Muscle of leg (tissue), 11 donors: ENCODE data around the gene PXN. TPM values are rescaled to one million over a fixed set of nuclear protein-coding genes. Genes with fewer than 3 reads are reported as not detected.

ENCODE experiments used
- DNase-seq: peaks from one replicate; pipeline ENCODE4 v3.0.0; 2013
- H3K27ac ChIP-seq: one replicate; pipeline ENCODE4 v1.5.1; 2013; ENCODE audit warnings: mild to moderate bottlenecking, low read length, control low read depth
- H3K27me3 ChIP-seq: one replicate; pipeline ENCODE4 v1.6.1; 2013; ENCODE audit warnings: low read length; ENCODE audit not compliant: control insufficient read depth, insufficient read depth
- H3K36me3 ChIP-seq: one replicate; pipeline ENCODE4 v1.6.1; 2013; ENCODE audit warnings: low read length; ENCODE audit not compliant: control insufficient read depth, insufficient read depth
- H3K4me1 ChIP-seq: one replicate; pipeline ENCODE4 v1.6.1; 2013; ENCODE audit warnings: low read length; ENCODE audit not compliant: control insufficient read depth, insufficient read depth
- H3K4me3 ChIP-seq: one replicate; pipeline ENCODE4 v1.5.1; 2013; ENCODE audit warnings: low read length, control low read depth
- H3K9me3 ChIP-seq: replicated peaks from 2 replicates; pipeline ENCODE4 v1.6.1; 2013; ENCODE audit warnings: low read depth, low read length; ENCODE audit not compliant: control insufficient read depth
- WGBS: methylation state at CpG from one replicate; pipeline ENCODE4 v1.1.5; 2013; ENCODE audit warnings: missing lambda C conversion rate; ENCODE audit not compliant: insufficient coverage; 5-methylcytosine and 5-hydroxymethylcytosine counted together
- polyA plus RNA-seq, 8 donors: library from polyadenylated mRNA; unstranded; fragments of 120-200 nt; gene quantifications; one replicate each; pipeline versions ENCODE4 v1.2.1 to v1.2.3, GENCODE V29; 2013; ENCODE audit warnings: inconsistent platforms in 1 of 8, low replicate concordance in 1 of 8; ENCODE audit not compliant: insufficient read length in 8 of 8, insufficient read depth in 1 of 8
- total RNA-seq: library from RNA; stranded (reverse); fragments of 120-200 nt; gene quantifications from one replicate; pipeline ENCODE4 v1.2.4, GENCODE V29; 2013

The PXN gene
- total and polyA plus RNA-seq, 9 donors = 33.2 to 170 (median 121) TPM

DNA sequence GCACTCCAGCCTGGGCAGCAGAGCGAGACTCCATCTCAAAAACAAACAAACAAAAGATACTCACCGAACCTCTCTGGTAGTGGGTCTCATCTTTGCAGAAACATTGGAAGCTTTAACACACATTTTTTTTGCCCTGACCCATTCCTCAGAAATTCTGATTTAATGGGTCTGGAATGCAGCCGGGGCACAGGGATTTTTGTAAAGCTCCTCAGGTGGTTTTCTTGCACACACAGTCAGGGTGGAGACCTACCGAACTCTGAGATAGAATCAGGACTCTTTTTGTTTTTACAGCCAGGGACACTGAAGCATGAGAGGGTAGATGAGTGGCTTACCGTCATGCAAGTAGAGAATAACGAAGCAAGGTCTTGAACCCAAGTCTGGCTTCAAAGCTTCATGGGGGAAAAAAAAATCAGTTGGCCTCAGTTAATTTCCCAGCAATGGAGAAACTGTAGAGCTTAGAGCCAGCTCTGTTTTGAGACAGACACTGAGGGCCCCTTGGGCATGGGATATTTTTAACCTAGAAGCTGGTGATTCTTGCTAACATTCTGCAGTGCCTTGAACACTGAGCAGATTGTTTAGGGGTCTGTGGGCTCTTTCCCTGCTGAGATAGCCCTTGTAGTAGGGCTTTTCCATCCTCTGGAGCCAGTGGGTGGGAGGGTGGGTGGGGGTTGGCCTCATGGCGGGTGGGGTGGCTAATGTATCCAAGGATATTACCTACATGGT, 21.4 kb upstream of the PXN start:
- 50% methylated on average over 4 of the region's 7 CpGs for WGBS
- Histone ChIP-seq H3K9me3 (no peaks in the 10 kb centered on the region), H3K4me3 (no peak overlapping the region), H3K4me1 (peaks cover 11% of the 10 kb centered on the region), H3K27me3 (no peaks in the 10 kb centered on the region), H3K27ac (no peak overlapping the region), H3K36me3 (no peaks in the 10 kb centered on the region)
- DNase-seq = no peak

DNA sequence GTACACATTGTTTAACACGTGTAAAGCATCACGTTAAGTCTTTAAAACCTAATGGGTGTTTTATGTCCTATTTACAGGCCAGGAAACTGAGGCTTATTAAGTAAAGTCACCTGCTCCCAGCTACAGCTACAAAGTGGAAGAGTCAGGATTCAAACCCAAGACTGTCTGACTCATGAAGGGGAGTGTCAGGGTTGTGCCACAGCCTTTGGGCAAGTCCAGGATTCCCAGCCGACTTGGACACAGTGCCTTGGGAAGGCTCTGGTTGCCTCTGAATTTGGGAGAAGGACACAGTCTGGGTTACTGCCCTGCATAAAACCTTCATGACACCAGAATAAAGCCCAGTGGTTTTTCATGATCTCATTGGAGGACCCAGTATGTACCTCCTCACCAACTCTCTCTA, 18.9 kb upstream of the PXN start:
- Histone ChIP-seq H3K36me3 (no peaks in the 10 kb centered on the region), H3K27ac (no peak overlapping the region)
- WGBS = 80% methylated on average over 1 of the region's 3 CpGs

DNA sequence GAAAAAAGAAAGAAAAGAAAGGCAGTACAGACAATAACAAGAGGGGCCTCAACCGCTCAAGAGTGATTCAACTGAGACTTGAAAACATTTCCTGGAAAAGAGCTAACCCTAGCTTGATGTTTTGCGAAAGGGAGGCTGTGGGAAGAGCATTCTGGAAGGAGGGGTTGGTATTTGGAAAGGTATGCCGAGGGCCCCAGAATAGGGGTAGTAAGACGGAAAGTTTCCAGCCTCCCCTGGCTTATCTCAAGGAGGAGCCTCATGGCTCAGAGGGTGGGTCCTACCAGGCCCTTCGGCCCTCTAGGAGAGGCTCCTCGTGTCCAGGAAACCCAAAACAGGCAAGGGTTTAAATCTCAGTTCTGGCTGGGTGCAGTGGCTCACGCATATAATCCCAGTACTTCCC, 17.8 kb upstream of the PXN start:
- Histone ChIP-seq H3K4me3 (no peak overlapping the region), H3K27me3 (no peaks in the 10 kb centered on the region), H3K4me1 (peaks cover 3% of the 10 kb centered on the region), H3K27ac (no peak overlapping the region), H3K36me3 (no peaks in the 10 kb centered on the region), H3K9me3 (no peaks in the 10 kb centered on the region)
- WGBS = 45% methylated on average over 7 of the region's 7 CpGs
- DNase-seq = no peak

More for the DNA sequence above, 18.9 kb upstream of the PXN start:
- Histone ChIP-seq H3K4me1 (peaks cover 3% of the 10 kb centered on the region), H3K9me3 (no peaks in the 10 kb centered on the region), H3K27me3 (no peaks in the 10 kb centered on the region), H3K4me3 (no peak overlapping the region)
- no peak for DNase-seq

DNA sequence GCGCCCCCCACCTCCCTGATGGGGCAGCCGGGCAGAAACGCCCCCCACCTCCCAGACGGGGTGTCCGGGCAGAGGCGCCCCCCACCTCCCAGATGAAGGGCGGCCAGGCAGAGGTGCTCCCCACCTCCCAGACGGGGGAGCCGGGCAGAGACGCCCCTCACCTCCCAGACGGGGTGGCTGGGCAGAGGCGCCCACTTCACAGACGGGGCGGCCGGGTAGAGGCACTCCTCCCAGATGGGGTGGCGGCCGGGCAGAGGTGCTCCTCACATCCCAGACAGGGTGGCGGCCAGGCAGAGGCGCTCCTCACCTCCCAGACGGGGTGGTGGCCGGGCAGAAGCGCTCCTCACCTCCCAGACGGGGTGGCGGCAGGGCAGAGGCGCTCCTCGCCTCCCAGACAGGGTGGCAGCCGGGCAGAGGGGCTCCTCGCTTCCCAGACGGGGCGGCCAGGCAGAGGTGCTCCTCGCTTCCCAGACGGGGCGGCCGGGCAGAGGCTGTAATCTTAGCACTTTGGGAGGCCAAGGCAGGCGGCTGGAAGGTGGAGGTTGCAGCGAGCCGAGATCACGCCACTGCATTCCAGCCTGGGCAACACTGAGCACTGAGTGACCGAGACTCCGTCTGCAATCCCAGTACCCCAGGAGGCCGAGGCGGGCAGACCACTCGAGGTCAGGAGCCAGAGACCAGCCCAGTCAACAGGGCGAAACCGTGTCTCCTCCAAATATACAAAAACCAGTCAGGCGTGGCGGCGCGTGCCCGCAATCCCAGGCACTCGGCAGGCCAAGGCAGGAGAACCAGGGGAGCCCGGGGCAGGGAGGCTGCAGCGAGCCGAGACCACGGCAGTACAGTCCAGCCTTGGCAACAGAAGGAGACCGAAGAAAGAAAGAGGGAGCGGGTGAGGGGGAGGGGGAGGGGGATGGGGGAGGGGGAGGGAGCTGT, 12.9 kb upstream of the PXN start:
- Histone ChIP-seq H3K4me1 (no peaks in the 10 kb centered on the region), H3K27ac (no peak overlapping the region), H3K4me3 (no peak overlapping the region), H3K27me3 (no peaks in the 10 kb centered on the region), H3K36me3 (no peaks in the 10 kb centered on the region), H3K9me3 (no peaks in the 10 kb centered on the region)
- DNase-seq = no peak
- 94% methylated on average over 33 of the region's 57 CpGs for WGBS

DNA sequence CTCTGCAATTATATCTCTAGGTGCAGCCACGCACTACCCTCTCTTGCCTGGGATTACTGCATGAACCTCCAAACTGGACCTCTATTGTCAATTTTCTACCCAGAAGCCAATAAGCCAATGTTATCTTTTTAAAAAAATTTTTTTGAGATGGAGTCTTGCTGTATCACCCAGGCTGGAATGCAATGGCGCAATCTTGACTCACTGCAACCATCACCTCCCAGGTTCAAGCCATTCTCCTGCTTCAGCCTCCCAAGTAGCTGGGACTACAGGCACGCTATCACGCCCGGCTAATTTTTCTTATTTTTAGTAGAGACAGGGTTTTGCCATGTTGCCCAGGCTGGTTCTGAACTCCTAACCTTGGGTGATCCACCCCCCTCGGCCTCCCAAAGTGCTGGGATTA, 11.2 kb upstream of the PXN start:
- 93% methylated on average over 3 of the region's 6 CpGs for WGBS
- Histone ChIP-seq H3K4me3 (no peak overlapping the region), H3K27me3 (no peaks in the 10 kb centered on the region), H3K36me3 (no peaks in the 10 kb centered on the region), H3K4me1 (no peaks in the 10 kb centered on the region), H3K27ac (no peak overlapping the region), H3K9me3 (no peaks in the 10 kb centered on the region)
- no peak for DNase-seq

DNA sequence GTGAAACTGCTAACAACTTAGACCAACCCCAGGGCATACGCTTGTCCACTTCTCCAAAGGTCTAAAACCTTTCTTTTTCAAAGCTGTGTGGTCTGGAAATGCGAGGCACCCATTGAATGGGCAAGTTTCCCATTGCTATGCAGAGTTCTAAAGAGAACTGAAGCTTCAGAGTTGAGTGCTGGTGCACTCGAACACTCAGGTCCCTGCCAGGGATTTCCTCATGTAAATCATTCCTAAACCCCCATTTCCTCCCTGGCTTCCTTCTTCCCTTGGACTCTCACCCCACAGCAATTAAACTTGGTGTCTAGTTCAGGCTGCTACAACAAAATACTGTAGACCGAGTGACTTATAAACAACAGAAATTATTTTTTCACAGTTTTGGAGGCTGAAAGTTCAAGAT, 2.2 kb upstream of the PXN start:
- WGBS = 29% methylated on average over 2 of the region's 4 CpGs
- H3K36me3 ChIP-seq = no peaks in the 10 kb centered on the region
- H3K27me3 ChIP-seq = no peaks in the 10 kb centered on the region
- no peaks in the 10 kb centered on the region for H3K9me3 ChIP-seq
- no peak overlapping the region for H3K4me3 ChIP-seq
- H3K27ac ChIP-seq = no peak overlapping the region
- H3K4me1 ChIP-seq = peaks cover 27% of the 10 kb centered on the region
- no peak for DNase-seq

DNA sequence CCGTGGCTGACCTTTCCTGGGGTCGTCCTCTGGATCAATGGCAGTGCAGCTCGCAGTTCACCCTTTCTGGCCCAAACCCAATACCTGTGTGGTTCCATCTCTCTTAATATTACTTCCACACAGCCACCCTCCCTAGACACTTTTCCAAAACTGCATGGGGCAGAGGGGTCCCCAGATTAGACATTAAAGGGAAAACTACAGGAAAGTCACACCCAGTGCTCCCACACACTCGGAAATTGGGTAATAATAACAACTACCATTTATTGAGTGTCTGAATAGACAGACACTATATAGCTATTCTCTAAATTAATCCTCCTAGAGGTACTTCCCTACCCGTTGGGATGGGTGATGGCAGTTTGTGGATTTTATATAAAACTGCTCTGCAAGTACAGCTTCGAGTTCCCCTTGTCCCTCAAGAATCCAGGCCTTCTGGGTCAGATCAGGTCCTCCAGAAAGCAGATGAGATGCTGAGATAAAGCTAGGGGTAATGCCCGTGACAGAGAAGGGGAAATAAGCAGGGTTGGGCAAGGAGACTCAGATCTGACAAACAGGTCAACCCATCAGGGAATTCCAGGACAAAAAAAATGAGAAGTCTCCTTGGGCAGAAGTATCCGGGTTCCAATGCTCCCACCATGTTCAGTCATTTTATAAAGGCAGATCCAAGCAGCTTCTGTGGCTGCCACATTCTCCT, 795 bp upstream of the PXN start:
- no peaks in the 10 kb centered on the region for H3K9me3 ChIP-seq
- no peak overlapping the region for H3K4me3 ChIP-seq
- no peak overlapping the region for H3K27ac ChIP-seq
- H3K36me3 ChIP-seq = peaks cover 6% of the 10 kb centered on the region
- H3K27me3 ChIP-seq = no peaks in the 10 kb centered on the region
- peaks cover 41% of the 10 kb centered on the region for H3K4me1 ChIP-seq
- DNase-seq = no peak
- WGBS = 7% methylated on average over 3 of the region's 8 CpGs

DNA sequence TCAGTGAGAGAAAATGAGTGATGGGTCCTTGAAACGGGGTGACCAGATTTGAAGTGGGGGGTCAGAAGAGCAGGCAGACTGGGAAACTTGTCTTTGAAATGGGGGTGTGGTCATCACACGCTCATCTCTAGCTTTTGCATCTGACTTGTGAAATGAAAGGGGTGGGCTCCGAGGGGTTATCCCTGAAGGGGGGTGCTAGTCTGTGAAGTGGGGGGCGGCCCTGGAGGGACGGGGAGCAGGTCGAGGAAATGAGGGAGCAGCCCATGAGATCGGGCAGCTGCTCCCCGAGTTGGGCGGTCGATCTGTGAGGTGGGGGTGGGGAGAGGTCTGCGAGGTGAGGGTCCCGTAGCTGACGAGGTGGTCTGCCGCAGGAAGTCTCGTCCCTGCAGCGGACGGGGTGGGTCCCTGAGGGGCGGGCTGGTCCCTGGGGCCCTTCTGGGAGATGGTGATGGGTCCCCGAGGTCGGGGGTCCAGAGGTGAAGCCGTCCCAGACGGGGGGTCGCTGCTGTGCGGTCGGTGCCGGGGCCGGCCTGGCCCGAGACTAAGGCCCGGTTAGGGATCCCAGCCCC, 542 bp downstream of the PXN start:
- H3K4me3 ChIP-seq = peak overlapping the region; percentile 95
- no peaks in the 10 kb centered on the region for H3K27me3 ChIP-seq
- peak; percentile 36 for DNase-seq
- peak overlapping the region; percentile 80 for H3K27ac ChIP-seq
- no peaks in the 10 kb centered on the region for H3K9me3 ChIP-seq
- H3K36me3 ChIP-seq = peaks cover 6% of the 10 kb centered on the region
- under 1% methylated on average over 28 of the region's 29 CpGs for WGBS
- H3K4me1 ChIP-seq = peaks cover 53% of the 10 kb centered on the region

DNA sequence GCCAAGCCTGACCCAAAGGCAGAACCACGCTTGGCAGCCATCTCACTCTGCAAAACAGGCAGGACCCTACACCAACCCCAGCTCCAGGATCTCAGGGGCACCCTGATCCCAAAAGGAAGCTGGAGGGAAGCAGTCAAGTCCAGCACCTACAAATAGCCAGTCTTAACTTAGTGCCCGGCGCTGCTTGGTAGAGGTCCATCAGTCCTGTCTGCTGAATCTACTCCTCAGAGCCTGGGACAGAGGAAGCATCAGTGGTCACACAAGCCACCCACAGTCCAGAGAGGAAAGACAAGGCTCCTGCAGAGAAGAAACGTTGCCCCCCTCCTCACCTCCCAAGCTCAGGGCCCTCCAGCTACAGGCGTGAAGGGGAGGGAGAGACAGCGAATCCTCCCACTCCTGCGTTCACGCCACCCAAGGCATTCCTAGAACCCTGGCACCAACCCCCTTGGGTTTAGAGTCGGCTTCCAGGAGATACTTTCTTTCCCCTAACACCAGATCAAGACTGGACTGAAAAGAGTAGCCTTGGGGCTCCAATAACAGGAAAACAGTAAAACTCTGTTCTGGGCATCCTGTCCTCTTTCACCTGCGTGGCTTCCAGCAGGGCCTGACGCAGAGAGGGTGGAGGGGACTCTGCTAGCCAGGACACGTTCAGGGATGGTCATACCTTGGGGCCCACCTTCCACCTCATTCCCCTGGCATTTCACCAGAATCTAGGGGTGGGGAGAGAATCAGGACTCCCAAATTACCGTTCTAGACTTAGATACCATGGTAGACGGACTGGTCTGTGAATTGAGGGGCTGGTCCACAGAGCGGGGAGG, 1.2 kb downstream of the PXN start:
- Histone ChIP-seq H3K27ac (peak overlapping the region; percentile 80), H3K27me3 (no peaks in the 10 kb centered on the region), H3K36me3 (peaks cover 6% of the 10 kb centered on the region), H3K9me3 (no peaks in the 10 kb centered on the region), H3K4me3 (peak overlapping the region; percentile 95), H3K4me1 (peaks cover 59% of the 10 kb centered on the region)
- DNase-seq = peak; percentile 46
- 19% methylated on average over 4 of the region's 15 CpGs for WGBS
